ENCODE measurements around the gene SLC1A1. TPM values are rescaled to one million over a fixed set of nuclear protein-coding genes. Genes with fewer than 3 reads are reported as not detected.

Gene SLC1A1
- total RNA-seq, 1 donor from 2014 or later, result not detected

DNA sequence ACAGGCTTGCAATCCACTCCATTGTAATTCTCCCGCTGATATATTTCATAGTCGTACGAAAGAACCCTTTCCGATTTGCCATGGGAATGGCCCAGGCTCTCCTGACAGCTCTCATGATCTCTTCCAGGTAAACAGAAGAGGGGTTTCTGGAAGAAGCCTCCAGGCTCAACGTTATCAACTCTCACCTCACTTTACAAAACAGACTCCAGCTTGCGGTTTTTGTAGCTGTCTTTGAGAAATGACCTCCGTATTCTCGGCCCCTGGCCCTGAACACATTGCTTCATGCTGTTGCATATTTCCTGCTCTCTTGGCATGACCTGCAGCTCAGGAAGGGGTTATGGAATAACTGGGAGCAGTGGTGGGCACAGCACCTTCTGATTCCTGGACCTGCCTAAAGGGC is 85.7 kb downstream of the SLC1A1 start:
- H3K36me3 Mint-ChIP-seq (ENCODE audit: low read depth), result no peaks in the 10 kb centered on the region

DNA sequence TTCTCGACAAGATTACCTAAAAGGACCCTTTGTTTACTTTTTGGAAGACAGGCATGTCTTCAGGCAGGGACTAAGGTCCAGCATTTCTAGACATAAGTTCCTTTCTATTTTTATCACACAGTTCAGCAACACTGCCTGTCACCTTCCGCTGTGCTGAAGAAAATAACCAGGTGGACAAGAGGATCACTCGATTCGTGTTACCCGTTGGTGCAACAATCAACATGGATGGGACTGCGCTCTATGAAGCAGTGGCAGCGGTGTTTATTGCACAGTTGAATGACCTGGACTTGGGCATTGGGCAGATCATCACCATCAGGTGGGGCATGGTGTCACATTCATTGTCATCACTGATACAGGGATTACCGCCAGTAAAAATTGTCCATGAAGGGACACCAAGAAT is 86.2 kb downstream of the SLC1A1 start:
- intact Hi-C loops (cut with micrococcal nuclease), result no loop called here
- DNase-seq (ENCODE audit: low spot score), result no peak
- Mint-ChIP-seq H3K4me3 (ENCODE audit: low read depth) (no peak overlapping the region), H3K27ac (no peak overlapping the region), H3K27me3 (ENCODE audit: low read depth) (no peaks in the 10 kb centered on the region), H3K9me3 (no peaks in the 10 kb centered on the region), H3K36me3 (ENCODE audit: low read depth) (no peaks in the 10 kb centered on the region), H3K4me1 (ENCODE audit: low read depth) (peaks cover 26% of the 10 kb centered on the region)

More for the DNA sequence above, 85.7 kb downstream of the SLC1A1 start:
- H3K9me3 Mint-ChIP-seq, result no peaks in the 10 kb centered on the region
- no peak overlapping the region for H3K27ac Mint-ChIP-seq
- H3K27me3 Mint-ChIP-seq (ENCODE audit: low read depth), result no peaks in the 10 kb centered on the region
- H3K4me3 Mint-ChIP-seq (ENCODE audit: low read depth), result no peak overlapping the region
- intact Hi-C loops (cut with micrococcal nuclease), result no loop called here
- no peak for DNase-seq (ENCODE audit: low spot score)
- H3K4me1 Mint-ChIP-seq (ENCODE audit: low read depth), result peaks cover 26% of the 10 kb centered on the region

DNA sequence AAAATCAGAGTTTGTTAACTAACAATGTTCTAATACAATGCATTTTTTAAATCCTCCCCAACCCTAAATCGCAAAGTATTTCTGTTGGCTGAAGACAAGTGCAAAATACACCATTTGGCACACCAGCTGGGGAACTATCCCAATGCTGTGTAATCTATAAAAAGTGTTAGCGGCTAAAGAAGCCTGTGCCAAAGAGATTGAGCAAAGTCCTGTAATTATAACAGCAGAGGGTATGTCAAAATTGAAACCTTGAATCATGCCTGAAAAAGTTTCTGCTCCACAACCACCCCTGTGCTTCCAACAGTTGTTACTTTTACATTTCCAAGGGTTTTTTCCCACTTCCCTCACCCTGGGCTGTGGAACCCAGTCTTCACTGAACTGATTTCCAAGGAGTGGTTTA is 88.7 kb downstream of the SLC1A1 start:
- H3K27ac Mint-ChIP-seq, result no peak overlapping the region

DNA sequence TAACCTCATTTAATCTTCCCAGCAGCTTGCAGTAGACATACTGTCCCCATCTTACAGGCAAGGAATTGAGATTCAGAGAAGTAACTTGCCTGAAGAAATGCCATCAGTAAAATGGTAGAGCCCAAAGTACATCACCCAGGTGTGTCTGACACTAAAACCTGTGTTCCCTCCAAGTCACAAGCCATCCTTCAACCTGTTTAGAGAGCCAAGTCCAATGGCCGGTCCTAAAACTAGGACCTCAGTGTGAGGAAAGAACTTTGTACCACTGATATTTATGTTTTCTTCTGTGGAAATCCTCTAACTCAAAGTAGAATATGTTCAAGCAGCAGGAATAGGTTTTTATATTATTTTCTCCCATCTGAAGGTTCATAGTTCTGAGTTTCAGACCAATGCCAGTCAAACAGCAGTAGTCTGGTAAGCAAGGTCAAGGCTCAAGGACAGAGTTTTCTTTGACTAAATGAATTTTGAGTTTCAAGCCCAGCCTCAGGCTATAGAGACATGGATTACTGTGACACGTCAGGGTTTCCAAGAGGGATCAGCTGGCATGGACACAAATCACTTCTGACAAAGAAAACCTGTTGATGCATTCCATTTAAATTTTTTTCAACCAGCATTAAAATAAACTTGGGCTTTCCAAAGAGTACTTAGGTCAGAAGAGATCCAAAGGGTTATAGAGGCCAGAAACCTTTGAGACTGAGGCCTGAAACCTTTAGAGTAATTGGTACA is 90.9 kb downstream of the SLC1A1 start:
- no peak for DNase-seq (ENCODE audit: low spot score)
- Mint-ChIP-seq H3K9me3 (no peaks in the 10 kb centered on the region), H3K27ac (no peak overlapping the region), H3K4me3 (ENCODE audit: low read depth) (no peak overlapping the region), H3K4me1 (ENCODE audit: low read depth) (no peaks in the 10 kb centered on the region), H3K27me3 (ENCODE audit: low read depth) (no peaks in the 10 kb centered on the region), H3K36me3 (ENCODE audit: low read depth) (no peaks in the 10 kb centered on the region)
- intact Hi-C loops (cut with micrococcal nuclease), result no loop called here

More for the DNA sequence above, 88.7 kb downstream of the SLC1A1 start:
- H3K27me3 Mint-ChIP-seq (ENCODE audit: low read depth), result no peaks in the 10 kb centered on the region
- no peaks in the 10 kb centered on the region for H3K9me3 Mint-ChIP-seq
- H3K4me1 Mint-ChIP-seq (ENCODE audit: low read depth), result peaks cover 7% of the 10 kb centered on the region
- no peaks in the 10 kb centered on the region for H3K36me3 Mint-ChIP-seq (ENCODE audit: low read depth)
- H3K4me3 Mint-ChIP-seq (ENCODE audit: low read depth), result no peak overlapping the region
- no peak for DNase-seq (ENCODE audit: low spot score)
- intact Hi-C loops (cut with micrococcal nuclease), result no loop called here

DNA sequence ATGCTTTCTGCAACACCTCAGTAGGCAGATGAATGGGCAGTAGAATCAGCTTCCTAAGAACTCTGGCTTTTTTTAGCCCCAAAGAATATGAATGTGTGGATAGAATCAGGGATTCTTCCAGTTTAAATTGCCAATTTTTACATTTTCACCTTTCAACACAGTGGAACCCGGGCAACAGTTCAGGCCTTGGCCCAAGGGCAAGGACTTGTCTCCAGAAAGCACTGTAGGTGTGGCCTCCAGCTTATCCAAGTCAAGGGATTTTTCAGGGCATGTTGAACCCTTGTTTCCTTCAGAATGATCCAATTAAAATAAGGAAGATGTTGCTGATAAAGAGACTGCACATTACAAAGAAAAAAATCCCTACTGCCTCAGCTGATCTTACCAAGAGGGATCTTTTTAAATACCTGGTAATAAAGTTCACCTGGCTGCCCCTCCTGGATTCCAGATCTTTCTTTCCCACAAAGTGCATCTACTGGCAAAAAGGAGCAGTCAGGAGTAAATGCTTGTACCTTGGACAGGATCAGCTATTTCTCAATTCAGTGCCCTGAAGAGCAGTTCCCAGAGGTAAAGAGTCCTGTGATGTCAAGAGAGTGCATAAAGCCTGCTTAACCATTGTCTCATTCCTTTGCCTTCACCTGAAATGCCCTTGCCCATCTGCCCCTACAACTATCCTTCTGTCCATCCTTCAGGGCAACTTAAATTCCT is 91.7 kb downstream of the SLC1A1 start:
- intact Hi-C loops (cut with micrococcal nuclease), result no loop called here
- no peaks in the 10 kb centered on the region for H3K4me1 Mint-ChIP-seq (ENCODE audit: low read depth)
- no peak for DNase-seq (ENCODE audit: low spot score)
- no peak overlapping the region for H3K4me3 Mint-ChIP-seq (ENCODE audit: low read depth)
- H3K36me3 Mint-ChIP-seq (ENCODE audit: low read depth), result no peaks in the 10 kb centered on the region
- H3K9me3 Mint-ChIP-seq, result no peaks in the 10 kb centered on the region
- H3K27me3 Mint-ChIP-seq (ENCODE audit: low read depth), result no peaks in the 10 kb centered on the region
- H3K27ac Mint-ChIP-seq, result no peak overlapping the region

DNA sequence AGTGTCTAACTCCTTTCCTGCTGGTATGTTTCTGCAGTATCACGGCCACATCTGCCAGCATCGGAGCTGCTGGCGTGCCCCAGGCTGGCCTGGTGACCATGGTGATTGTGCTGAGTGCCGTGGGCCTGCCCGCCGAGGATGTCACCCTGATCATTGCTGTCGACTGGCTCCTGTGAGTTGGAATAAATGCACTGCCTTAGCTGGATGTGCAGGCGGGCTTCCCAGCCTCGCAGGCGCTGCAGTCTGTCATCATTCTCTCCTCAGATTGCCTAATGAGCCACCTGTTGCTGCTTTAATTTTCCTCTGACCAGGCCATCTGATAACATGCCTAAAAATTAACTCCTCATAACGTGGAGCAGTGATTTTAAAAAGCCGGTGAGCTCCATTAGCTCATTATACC is 92.7 kb downstream of the SLC1A1 start:
- Mint-ChIP-seq H3K27ac (no peak overlapping the region), H3K4me3 (ENCODE audit: low read depth) (no peak overlapping the region), H3K27me3 (ENCODE audit: low read depth) (no peaks in the 10 kb centered on the region), H3K9me3 (no peaks in the 10 kb centered on the region), H3K36me3 (ENCODE audit: low read depth) (no peaks in the 10 kb centered on the region), H3K4me1 (ENCODE audit: low read depth) (no peaks in the 10 kb centered on the region)
- intact Hi-C loops (cut with micrococcal nuclease), result no loop called here
- DNase-seq (ENCODE audit: low spot score), result no peak

DNA sequence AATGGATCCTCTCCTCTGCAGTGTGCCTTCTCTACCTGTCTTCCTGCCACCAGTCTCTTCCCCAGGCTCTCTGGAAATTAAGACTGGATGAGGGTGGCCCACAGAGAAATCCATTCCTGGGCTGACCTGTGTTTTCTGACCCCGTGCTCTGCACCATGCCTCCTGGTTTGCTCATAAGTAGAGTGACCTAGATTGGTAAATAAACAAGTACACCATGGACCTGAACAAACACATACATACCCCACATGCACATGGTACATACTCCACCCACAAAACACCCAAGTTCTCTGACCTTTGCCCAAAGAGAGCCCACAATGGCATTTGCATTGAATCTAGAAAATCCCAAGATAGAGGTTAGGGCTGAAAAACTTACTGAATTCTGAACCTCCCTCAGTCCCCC is 94.4 kb downstream of the SLC1A1 start:
- intact Hi-C loops (cut with micrococcal nuclease), result no loop called here
- no peaks in the 10 kb centered on the region for H3K36me3 Mint-ChIP-seq (ENCODE audit: low read depth)
- no peaks in the 10 kb centered on the region for H3K4me1 Mint-ChIP-seq (ENCODE audit: low read depth)
- H3K27ac Mint-ChIP-seq, result no peak overlapping the region
- DNase-seq (ENCODE audit: low spot score), result no peak
- H3K4me3 Mint-ChIP-seq (ENCODE audit: low read depth), result no peak overlapping the region
- H3K27me3 Mint-ChIP-seq (ENCODE audit: low read depth), result peaks cover 3% of the 10 kb centered on the region
- H3K9me3 Mint-ChIP-seq, result no peaks in the 10 kb centered on the region

DNA sequence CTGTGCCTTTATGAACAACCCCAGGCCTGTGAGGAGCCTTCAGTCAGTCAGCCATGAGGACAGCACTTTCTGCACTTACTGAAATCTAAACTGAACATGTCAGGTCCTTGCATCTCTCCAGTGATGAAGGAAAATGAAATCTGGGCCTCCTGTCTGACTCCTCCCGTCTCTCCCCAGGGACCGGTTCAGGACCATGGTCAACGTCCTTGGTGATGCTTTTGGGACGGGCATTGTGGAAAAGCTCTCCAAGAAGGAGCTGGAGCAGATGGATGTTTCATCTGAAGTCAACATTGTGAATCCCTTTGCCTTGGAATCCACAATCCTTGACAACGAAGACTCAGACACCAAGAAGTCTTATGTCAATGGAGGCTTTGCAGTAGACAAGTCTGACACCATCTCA is 94.9 kb downstream of the SLC1A1 start:
- intact Hi-C loops (cut with micrococcal nuclease), result no loop called here
- Mint-ChIP-seq H3K4me1 (ENCODE audit: low read depth) (no peaks in the 10 kb centered on the region), H3K27me3 (ENCODE audit: low read depth) (peaks cover 3% of the 10 kb centered on the region), H3K9me3 (no peaks in the 10 kb centered on the region), H3K4me3 (ENCODE audit: low read depth) (no peak overlapping the region), H3K36me3 (ENCODE audit: low read depth) (no peaks in the 10 kb centered on the region), H3K27ac (no peak overlapping the region)
- DNase-seq (ENCODE audit: low spot score), result no peak

DNA sequence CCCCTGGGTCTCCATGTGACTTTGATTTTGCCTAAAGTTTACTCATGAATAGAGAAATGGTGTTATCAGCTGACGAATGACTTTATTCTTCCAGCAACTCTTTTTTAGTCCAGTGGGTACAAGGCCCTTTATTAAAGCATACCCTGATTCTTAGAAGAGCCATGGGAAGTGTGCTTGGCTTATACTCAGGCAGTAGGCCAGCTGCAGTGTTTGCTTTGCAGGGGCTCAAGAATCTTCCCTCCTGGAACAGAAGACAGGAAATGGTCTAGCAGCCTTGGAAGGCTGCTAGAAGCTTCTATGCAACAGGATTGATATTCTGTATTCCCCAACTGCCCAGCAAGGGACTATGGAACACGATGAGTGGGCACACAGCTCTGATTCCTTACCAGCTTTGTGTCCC is 98.5 kb downstream of the SLC1A1 start:
- no peak overlapping the region for H3K27ac Mint-ChIP-seq
- no peaks in the 10 kb centered on the region for H3K36me3 Mint-ChIP-seq (ENCODE audit: low read depth)
- H3K4me3 Mint-ChIP-seq (ENCODE audit: low read depth), result no peak overlapping the region
- intact Hi-C loops (cut with micrococcal nuclease), result no loop called here
- no peaks in the 10 kb centered on the region for H3K4me1 Mint-ChIP-seq (ENCODE audit: low read depth)
- no peak for DNase-seq (ENCODE audit: low spot score)
- peaks cover 4% of the 10 kb centered on the region for H3K27me3 Mint-ChIP-seq (ENCODE audit: low read depth)
- H3K9me3 Mint-ChIP-seq, result no peaks in the 10 kb centered on the region

DNA sequence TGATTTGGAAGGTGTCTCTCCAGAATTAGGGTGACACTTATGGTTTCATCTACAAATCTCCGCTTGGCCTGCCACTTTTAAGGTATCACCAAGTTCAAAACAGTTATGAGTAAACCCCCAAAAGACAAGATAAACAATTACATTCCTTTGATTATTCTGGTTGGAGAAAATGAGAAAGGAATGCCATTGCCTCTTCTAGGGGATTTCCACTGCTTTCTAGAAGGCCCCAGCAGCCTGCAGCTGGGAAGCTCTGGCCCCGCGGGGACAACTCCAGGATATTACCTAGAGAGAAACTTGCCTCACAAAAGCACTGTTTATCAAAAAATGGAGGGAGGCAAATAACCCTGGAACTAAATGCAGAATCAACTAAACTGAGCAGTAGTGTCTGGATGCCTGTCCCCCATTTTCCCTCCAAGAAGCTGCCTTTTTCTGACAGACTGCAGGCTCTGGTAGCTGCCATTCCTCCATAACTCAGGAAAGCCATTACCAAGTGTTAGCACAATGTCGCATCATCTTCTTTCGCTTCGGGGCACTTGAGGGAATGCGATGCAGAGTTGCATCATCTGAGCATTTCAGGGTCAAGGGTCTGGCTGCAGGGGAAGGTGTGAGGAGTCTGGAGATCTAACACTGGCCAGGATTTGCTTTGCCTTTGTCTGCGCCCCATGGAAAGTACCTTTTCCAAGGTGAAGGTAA is 100.3 kb downstream of the SLC1A1 start:
- Mint-ChIP-seq H3K27me3 (ENCODE audit: low read depth) (peaks cover 7% of the 10 kb centered on the region), H3K4me1 (ENCODE audit: low read depth) (peaks cover 5% of the 10 kb centered on the region), H3K27ac (no peak overlapping the region), H3K9me3 (no peaks in the 10 kb centered on the region), H3K4me3 (ENCODE audit: low read depth) (no peak overlapping the region), H3K36me3 (ENCODE audit: low read depth) (no peaks in the 10 kb centered on the region)
- intact Hi-C loops (cut with micrococcal nuclease), result no loop called here
- DNase-seq (ENCODE audit: low spot score), result no peak

DNA sequence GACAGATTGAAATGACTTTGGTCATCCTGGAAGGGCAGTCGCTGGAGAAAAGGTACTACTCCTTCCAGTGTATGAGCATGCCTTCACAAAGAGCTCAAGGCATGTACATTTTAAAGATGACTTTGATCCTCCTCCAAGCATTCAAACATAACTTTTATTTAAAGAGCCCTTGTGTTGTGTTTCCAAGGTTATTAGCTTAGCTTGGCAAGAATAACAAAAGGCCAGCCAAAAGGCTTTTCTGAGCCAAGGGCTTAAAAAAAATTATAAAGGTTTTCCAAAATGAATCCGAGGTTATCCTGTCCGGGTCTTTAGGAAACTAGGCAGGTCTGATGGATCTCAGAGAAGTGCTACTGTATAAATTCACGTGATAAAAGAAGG is 100.8 kb downstream of the SLC1A1 start:
- H3K4me3 Mint-ChIP-seq (ENCODE audit: low read depth), result no peak overlapping the region
- DNase-seq (ENCODE audit: low spot score), result no peak
- intact Hi-C loops (cut with micrococcal nuclease), result no loop called here
- H3K27me3 Mint-ChIP-seq (ENCODE audit: low read depth), result peaks cover 7% of the 10 kb centered on the region
- no peaks in the 10 kb centered on the region for H3K9me3 Mint-ChIP-seq
- H3K36me3 Mint-ChIP-seq (ENCODE audit: low read depth), result no peaks in the 10 kb centered on the region
- H3K27ac Mint-ChIP-seq, result no peak overlapping the region
- H3K4me1 Mint-ChIP-seq (ENCODE audit: low read depth), result peaks cover 6% of the 10 kb centered on the region

DNA sequence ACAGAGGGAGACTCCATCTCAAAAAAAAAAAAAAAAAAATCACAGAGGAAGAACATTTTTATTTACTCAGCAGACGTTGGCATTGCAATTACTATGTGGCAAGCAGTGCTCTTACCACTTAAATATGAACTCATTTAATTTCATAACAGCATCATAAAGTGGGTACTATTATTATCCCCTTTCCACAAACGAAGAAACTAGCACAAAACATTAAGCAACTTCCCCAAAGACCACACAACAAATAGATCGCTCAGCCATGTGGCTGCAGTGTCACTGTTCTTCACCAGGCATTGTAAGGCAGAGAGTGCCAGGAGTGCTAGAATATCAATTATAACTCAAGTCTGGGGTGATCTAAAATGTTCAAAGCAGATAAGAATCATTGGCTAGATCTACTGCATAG is 102.0 kb downstream of the SLC1A1 start:
- Mint-ChIP-seq H3K4me3 (ENCODE audit: low read depth) (no peak overlapping the region), H3K27ac (no peak overlapping the region), H3K27me3 (ENCODE audit: low read depth) (peaks cover 7% of the 10 kb centered on the region), H3K4me1 (ENCODE audit: low read depth) (peaks cover 15% of the 10 kb centered on the region), H3K36me3 (ENCODE audit: low read depth) (no peaks in the 10 kb centered on the region), H3K9me3 (no peaks in the 10 kb centered on the region)
- intact Hi-C loops (cut with micrococcal nuclease), result no loop called here
- no peak for DNase-seq (ENCODE audit: low spot score)

DNA sequence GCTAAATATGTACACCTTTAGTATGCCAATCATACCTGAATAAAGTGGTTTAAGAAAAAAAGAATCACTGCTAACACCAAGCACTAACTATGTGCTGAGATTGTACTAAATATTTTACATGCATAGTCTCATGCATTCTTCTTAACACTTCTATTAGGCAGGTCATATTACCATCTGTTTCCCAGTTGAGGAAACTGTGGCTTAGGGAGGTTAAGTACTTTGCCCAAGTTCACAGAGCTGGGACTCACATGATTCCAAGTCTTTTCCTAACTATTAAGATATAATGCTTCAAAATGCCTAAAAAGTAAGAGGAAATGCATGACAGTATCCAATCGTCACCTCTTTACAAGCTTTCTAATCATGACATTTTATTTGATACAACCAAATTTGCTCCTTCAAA is 102.6 kb downstream of the SLC1A1 start:
- peaks cover 7% of the 10 kb centered on the region for H3K27me3 Mint-ChIP-seq (ENCODE audit: low read depth)

More for the DNA sequence above, 102.6 kb downstream of the SLC1A1 start:
- no peak for DNase-seq (ENCODE audit: low spot score)
- Mint-ChIP-seq H3K27ac (no peak overlapping the region), H3K4me3 (ENCODE audit: low read depth) (no peak overlapping the region), H3K4me1 (ENCODE audit: low read depth) (peaks cover 15% of the 10 kb centered on the region), H3K9me3 (no peaks in the 10 kb centered on the region), H3K36me3 (ENCODE audit: low read depth) (no peaks in the 10 kb centered on the region)
- intact Hi-C loops (cut with micrococcal nuclease), result no loop called here
